WTC11 (cell line): ENCODE data around the gene POLE4. TPM values are rescaled to one million over a fixed set of nuclear protein-coding genes. Genes with fewer than 3 reads are reported as not detected.
A peak's percentile ranks its signal among the peaks of the same experiment; 100 is the strongest.

Source experiments
- ATAC-seq: fragments of 200-7000 bp; cut with Tn5 transposase; 2 replicates; pipeline ENCODE4 v1.10.0; 2021; ENCODE audit warnings: mild to moderate bottlenecking, moderate library complexity
- Bru-seq: library from RNA; stranded (reverse); fragments of 400-500 nt; gene quantifications from one replicate; lab custom pipeline; 2021; lab: Mats Ljungman, UMichigan
- CTCF ChIA-PET: fragments of 300-600 bp; sonication (Branson Sonifier 250); formaldehyde crosslinking; loops from one replicate; lab custom pipeline; 2021; ENCODE audit warnings: antibody characterized with exemption; lab: Charles Lee
- POLR2A ChIA-PET: fragments of 350-600 bp; sonication (Branson Sonifier 250); formaldehyde crosslinking; loops from one replicate; lab custom pipeline; 2021; ENCODE audit warnings: antibody characterized with exemption; lab: Charles Lee
- DNase-seq: peaks from one replicate; pipeline ENCODE4 v3.0.0; 2021; ENCODE audit warnings: low spot score
- H3K27ac Mint-ChIP-seq: 2 replicates; pipeline ENCODE4 v1.8.0; 2021; ENCODE audit warnings: mixed read lengths
- H3K27me3 Mint-ChIP-seq: 2 replicates; pipeline ENCODE4 v1.8.0; 2021; ENCODE audit warnings: low read depth, mild to moderate bottlenecking, moderate library complexity, mixed read lengths
- H3K36me3 Mint-ChIP-seq: 2 replicates; pipeline ENCODE4 v1.8.0; 2021; ENCODE audit warnings: mixed read lengths
- H3K4me1 Mint-ChIP-seq: 2 replicates; pipeline ENCODE4 v1.8.0; 2022; ENCODE audit warnings: mixed read lengths
- H3K4me3 Mint-ChIP-seq: 2 replicates; pipeline ENCODE4 v1.8.0; 2021; ENCODE audit warnings: mild to moderate bottlenecking, moderate library complexity, mixed read lengths
- H3K9me3 Mint-ChIP-seq: 2 replicates; pipeline ENCODE4 v1.8.0; 2021; ENCODE audit warnings: mixed read lengths
- ARID4B ChIP-seq: sonication (generic); formaldehyde crosslinking; IDR thresholded peaks from 2 replicates; pipeline ENCODE4 v1.8.0; 2023; ENCODE audit warnings: missing genetic modification reagents, mild to moderate bottlenecking, borderline replicate concordance
- EMX1 ChIP-seq: fragments of 250-450 bp; sonication (Bioruptor Pico); IDR thresholded peaks from 2 replicates; pipeline ENCODE4 v1.8.0; 2021; ENCODE audit warnings: mild to moderate bottlenecking
- ETV6 ChIP-seq: sonication (generic); formaldehyde crosslinking; IDR thresholded peaks from 2 replicates; pipeline ENCODE4 v1.8.1; 2022; ENCODE audit warnings: mild to moderate bottlenecking, missing genetic modification reagents
- FOXJ3 ChIP-seq: sonication (generic); formaldehyde crosslinking; IDR thresholded peaks from 2 replicates; pipeline ENCODE4 v1.9.0; 2021; ENCODE audit warnings: missing genetic modification reagents, mild to moderate bottlenecking, borderline replicate concordance
- FOXK1 ChIP-seq: sonication (generic); formaldehyde crosslinking; IDR thresholded peaks from 2 replicates; pipeline ENCODE4 v1.8.0; 2022; ENCODE audit warnings: mild to moderate bottlenecking, moderate library complexity, missing genetic modification reagents
- GRHL2 ChIP-seq: fragments of 250-450 bp; sonication (Bioruptor Pico); IDR thresholded peaks from 2 replicates; pipeline ENCODE4 v1.8.0; 2022; ENCODE audit warnings: mild to moderate bottlenecking, moderate library complexity; ENCODE audit not compliant: insufficient replicate concordance, severe bottlenecking
- IRF1 ChIP-seq: sonication (generic); formaldehyde crosslinking; IDR thresholded peaks from 2 replicates; pipeline ENCODE4 v1.8.0; 2023; ENCODE audit warnings: missing genetic modification reagents
- JUN ChIP-seq: sonication (generic); formaldehyde crosslinking; IDR thresholded peaks from 2 replicates; pipeline ENCODE4 v1.8.0; 2023; ENCODE audit warnings: mild to moderate bottlenecking, missing genetic modification reagents
- NR1H2 ChIP-seq: sonication (generic); formaldehyde crosslinking; IDR thresholded peaks from 2 replicates; pipeline ENCODE4 v1.9.0; 2021; ENCODE audit warnings: mild to moderate bottlenecking, moderate library complexity, missing genetic modification reagents
- NR3C1 ChIP-seq: sonication (generic); formaldehyde crosslinking; conservative IDR thresholded peaks from 2 replicates; pipeline ENCODE4 v1.8.1; 2023; ENCODE audit warnings: low read depth, mild to moderate bottlenecking, missing genetic modification reagents
- RORB ChIP-seq: fragments of 250-450 bp; sonication (Bioruptor Pico); IDR thresholded peaks from 2 replicates; pipeline ENCODE4 v1.9.0; 2021; ENCODE audit warnings: mild to moderate bottlenecking
- SOX15 ChIP-seq: fragments of 250-450 bp; sonication (Bioruptor Pico); IDR thresholded peaks from 2 replicates; pipeline ENCODE4 v1.9.0; 2021; ENCODE audit warnings: mild to moderate bottlenecking
- TEAD1 ChIP-seq: sonication (generic); formaldehyde crosslinking; IDR thresholded peaks from 2 replicates; pipeline ENCODE4 v1.8.0; 2022; ENCODE audit warnings: mild to moderate bottlenecking, missing genetic modification reagents
- TEAD4 ChIP-seq: sonication (generic); formaldehyde crosslinking; IDR thresholded peaks from 2 replicates; pipeline ENCODE4 v1.8.0; 2022; ENCODE audit warnings: mild to moderate bottlenecking, missing genetic modification reagents
- TP53 ChIP-seq: sonication (generic); formaldehyde crosslinking; IDR thresholded peaks from 2 replicates; pipeline ENCODE4 v1.8.1; 2023; ENCODE audit warnings: mild to moderate bottlenecking, missing genetic modification reagents
- ZBTB21 ChIP-seq: sonication (generic); formaldehyde crosslinking; IDR thresholded peaks from 2 replicates; pipeline ENCODE4 v1.8.1; 2023; ENCODE audit warnings: mild to moderate bottlenecking, missing genetic modification reagents, borderline replicate concordance
- ZBTB43 ChIP-seq: sonication (generic); formaldehyde crosslinking; IDR thresholded peaks from 2 replicates; pipeline ENCODE4 v1.8.1; 2023; ENCODE audit warnings: mild to moderate bottlenecking, missing genetic modification reagents
- ZNF138 ChIP-seq: sonication (generic); formaldehyde crosslinking; conservative IDR thresholded peaks from 2 replicates; pipeline ENCODE4 v1.8.1; 2022; ENCODE audit warnings: mild to moderate bottlenecking, moderate library complexity, missing genetic modification reagents
- ZNF263 ChIP-seq: sonication (generic); formaldehyde crosslinking; IDR thresholded peaks from 2 replicates; pipeline ENCODE4 v1.8.1; 2022; ENCODE audit warnings: low read depth, mild to moderate bottlenecking, moderate library complexity, missing genetic modification reagents
- ZNF425 ChIP-seq: fragments of 250-450 bp; sonication (Bioruptor Pico); conservative IDR thresholded peaks from 2 replicates; pipeline ENCODE4 v1.9.0; 2021; ENCODE audit warnings: mild to moderate bottlenecking
- ZNF671 ChIP-seq: fragments of 250-450 bp; sonication (Bioruptor Pico); IDR thresholded peaks from 2 replicates; pipeline ENCODE4 v1.8.0; 2021; ENCODE audit warnings: mild to moderate bottlenecking
- long read RNA-seq, 3 experiments: library from RNA in 1 of 3; library from capped mRNA in 1 of 3; library from polyadenylated mRNA in 1 of 3; unstranded in 2 of 3; stranded (forward) in 1 of 3; transcript quantifications; one replicate each; pipeline ENCODE4 v2.0.0, GENCODE V29; 2021
- total RNA-seq: library from RNA; stranded (reverse); gene quantifications from 3 replicates; pipeline ENCODE4 v1.2.3, GENCODE V29; 2021
- TF ChIP-seq, protein P1 (sequence below): sonication (generic); formaldehyde crosslinking; IDR thresholded peaks from 2 replicates; pipeline ENCODE4 v1.8.0; 2022; ENCODE audit warnings: mild to moderate bottlenecking, missing genetic modification reagents
- TF ChIP-seq, protein P2 (sequence below): sonication (generic); formaldehyde crosslinking; IDR thresholded peaks from 2 replicates; pipeline ENCODE4 v1.8.0; 2022; ENCODE audit warnings: mild to moderate bottlenecking, missing genetic modification reagents
- TF ChIP-seq, protein P3 (sequence below): sonication (generic); formaldehyde crosslinking; IDR thresholded peaks from 2 replicates; pipeline ENCODE4 v1.8.1; 2022; ENCODE audit warnings: low read depth, missing genetic modification reagents, borderline replicate concordance

Gene POLE4, protein sequence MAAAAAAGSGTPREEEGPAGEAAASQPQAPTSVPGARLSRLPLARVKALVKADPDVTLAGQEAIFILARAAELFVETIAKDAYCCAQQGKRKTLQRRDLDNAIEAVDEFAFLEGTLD
- 31.5 to 36.4 TPM (median 35.2 TPM) in 3 replicates for total RNA-seq
- percentile 67 among the genes with signal in this experiment for Bru-seq, nascent RNA
- long read RNA-seq, experiment 1, transcript POLE4-205 (4 exons, 1,248 nt): major isoform, 19 of 22 reads
- long read RNA-seq, experiment 1, partial matches to known transcripts: 0 of 22 reads
- long read RNA-seq, experiment 1, other reads (novel, unspliced or antisense): 2 of 22 reads
- long read RNA-seq, experiment 2, transcript POLE4-205 (4 exons, 1,248 nt): major isoform, 41 of 45 reads
- long read RNA-seq, experiment 2, partial matches to known transcripts: 4 of 45 reads
- long read RNA-seq, experiment 2, other reads (novel, unspliced or antisense): 0 of 45 reads
- long read RNA-seq, experiment 3, partial matches to known transcripts: 0 of 3 reads
- long read RNA-seq, experiment 3, other reads (novel, unspliced or antisense): 0 of 3 reads

GRCh38 chr2:74958274-74959105 lies at the start of gene POLE4:
POLE4 (plus strand) TSS chr2:74958643; CDS start chr2:74958680, 37 bp downstream.
- CTCF ChIA-PET: no interaction called here
- POLR2A ChIA-PET: no interaction called here
- ATAC-seq (peak; percentile 94), DNase-seq (peak; percentile 89)
- H3K4me3 Mint-ChIP-seq: peak within 1 kb of the TSS; percentile 61
- H3K27me3 Mint-ChIP-seq: peaks cover 39% of the 10 kb centered on the region
- H3K4me1 Mint-ChIP-seq: peaks cover 6% of the 10 kb centered on the region
- peaks cover 3% of the 10 kb centered on the region for H3K9me3 Mint-ChIP-seq
- H3K36me3 Mint-ChIP-seq: peaks cover 12% of the 10 kb centered on the region; the same call in 1 of the 2 replicates
- H3K27ac Mint-ChIP-seq: no peak within 1 kb of the TSS
- peak; percentile 91 for TF ChIP-seq ZBTB43 (CRISPR knock-in tag)
- peak; percentile 87 for TF ChIP-seq TEAD1 (CRISPR knock-in tag)
- TF ChIP-seq RORB (CRISPR knock-in tag): no peak
- TF ChIP-seq NR3C1 (CRISPR knock-in tag): no peak
- TF ChIP-seq ETV6: peak; percentile 92
- TF ChIP-seq TP53 (CRISPR knock-in tag): peak; percentile 93
- TF ChIP-seq, protein P1, sequence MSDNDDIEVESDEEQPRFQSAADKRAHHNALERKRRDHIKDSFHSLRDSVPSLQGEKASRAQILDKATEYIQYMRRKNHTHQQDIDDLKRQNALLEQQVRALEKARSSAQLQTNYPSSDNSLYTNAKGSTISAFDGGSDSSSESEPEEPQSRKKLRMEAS (CRISPR knock-in tag): peak; percentile 94
- TF ChIP-seq ZNF425: no peak
- TF ChIP-seq, protein P2, sequence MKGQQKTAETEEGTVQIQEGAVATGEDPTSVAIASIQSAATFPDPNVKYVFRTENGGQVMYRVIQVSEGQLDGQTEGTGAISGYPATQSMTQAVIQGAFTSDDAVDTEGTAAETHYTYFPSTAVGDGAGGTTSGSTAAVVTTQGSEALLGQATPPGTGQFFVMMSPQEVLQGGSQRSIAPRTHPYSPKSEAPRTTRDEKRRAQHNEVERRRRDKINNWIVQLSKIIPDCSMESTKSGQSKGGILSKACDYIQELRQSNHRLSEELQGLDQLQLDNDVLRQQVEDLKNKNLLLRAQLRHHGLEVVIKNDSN: peak; percentile 70
- peak; percentile 16; the same call in 1 of the 2 replicates for TF ChIP-seq ZBTB21
- no peak for TF ChIP-seq JUN (CRISPR knock-in tag)
- TF ChIP-seq IRF1 (CRISPR knock-in tag): peak; percentile 89
- TF ChIP-seq GRHL2 (CRISPR knock-in tag): no peak
- no peak for TF ChIP-seq FOXJ3 (CRISPR knock-in tag)
- no peak for TF ChIP-seq EMX1 (CRISPR knock-in tag)
- peak; percentile 93 for TF ChIP-seq FOXK1 (CRISPR knock-in tag)
- no peak; the same call in 1 of the 2 replicates for TF ChIP-seq ZNF671
- peak; percentile 55; the same call in 1 of the 2 replicates for TF ChIP-seq TEAD4 (CRISPR knock-in tag)
- TF ChIP-seq ARID4B (CRISPR knock-in tag): peak; percentile 93
- TF ChIP-seq, protein P3, sequence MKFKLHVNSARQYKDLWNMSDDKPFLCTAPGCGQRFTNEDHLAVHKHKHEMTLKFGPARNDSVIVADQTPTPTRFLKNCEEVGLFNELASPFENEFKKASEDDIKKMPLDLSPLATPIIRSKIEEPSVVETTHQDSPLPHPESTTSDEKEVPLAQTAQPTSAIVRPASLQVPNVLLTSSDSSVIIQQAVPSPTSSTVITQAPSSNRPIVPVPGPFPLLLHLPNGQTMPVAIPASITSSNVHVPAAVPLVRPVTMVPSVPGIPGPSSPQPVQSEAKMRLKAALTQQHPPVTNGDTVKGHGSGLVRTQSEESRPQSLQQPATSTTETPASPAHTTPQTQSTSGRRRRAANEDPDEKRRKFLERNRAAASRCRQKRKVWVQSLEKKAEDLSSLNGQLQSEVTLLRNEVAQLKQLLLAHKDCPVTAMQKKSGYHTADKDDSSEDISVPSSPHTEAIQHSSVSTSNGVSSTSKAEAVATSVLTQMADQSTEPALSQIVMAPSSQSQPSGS (CRISPR knock-in tag): 0 out of 2 replicates have a peak, but pooled peaks have one; percentile 35
- TF ChIP-seq NR1H2 (CRISPR knock-in tag): peak; percentile 41; the same call in 1 of the 2 replicates
- 0 out of 2 replicates have a peak, but pooled peaks have one; percentile 61 for TF ChIP-seq ZNF138
- no peak for TF ChIP-seq SOX15
- TF ChIP-seq ZNF263 (CRISPR knock-in tag): peak; percentile 81
